HG02678 (cell line): ENCODE measurements around the gene B4GALNT2.
"Not testable (repeated sequence)": the region's sequence is repeated elsewhere in the genome, so short reads cannot be mapped to it uniquely, and the experiment has no call there.

Source experiments
- ATAC-seq: cut with Tn5 transposase; IDR thresholded peaks from one replicate; pipeline ENCODE4 v1.9.1; 2021; ENCODE audit warnings: mild to moderate bottlenecking, moderate library complexity; ENCODE audit not compliant: unreplicated experiment

B4GALNT2 gene, protein sequence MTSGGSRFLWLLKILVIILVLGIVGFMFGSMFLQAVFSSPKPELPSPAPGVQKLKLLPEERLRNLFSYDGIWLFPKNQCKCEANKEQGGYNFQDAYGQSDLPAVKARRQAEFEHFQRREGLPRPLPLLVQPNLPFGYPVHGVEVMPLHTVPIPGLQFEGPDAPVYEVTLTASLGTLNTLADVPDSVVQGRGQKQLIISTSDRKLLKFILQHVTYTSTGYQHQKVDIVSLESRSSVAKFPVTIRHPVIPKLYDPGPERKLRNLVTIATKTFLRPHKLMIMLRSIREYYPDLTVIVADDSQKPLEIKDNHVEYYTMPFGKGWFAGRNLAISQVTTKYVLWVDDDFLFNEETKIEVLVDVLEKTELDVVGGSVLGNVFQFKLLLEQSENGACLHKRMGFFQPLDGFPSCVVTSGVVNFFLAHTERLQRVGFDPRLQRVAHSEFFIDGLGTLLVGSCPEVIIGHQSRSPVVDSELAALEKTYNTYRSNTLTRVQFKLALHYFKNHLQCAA

DNA sequence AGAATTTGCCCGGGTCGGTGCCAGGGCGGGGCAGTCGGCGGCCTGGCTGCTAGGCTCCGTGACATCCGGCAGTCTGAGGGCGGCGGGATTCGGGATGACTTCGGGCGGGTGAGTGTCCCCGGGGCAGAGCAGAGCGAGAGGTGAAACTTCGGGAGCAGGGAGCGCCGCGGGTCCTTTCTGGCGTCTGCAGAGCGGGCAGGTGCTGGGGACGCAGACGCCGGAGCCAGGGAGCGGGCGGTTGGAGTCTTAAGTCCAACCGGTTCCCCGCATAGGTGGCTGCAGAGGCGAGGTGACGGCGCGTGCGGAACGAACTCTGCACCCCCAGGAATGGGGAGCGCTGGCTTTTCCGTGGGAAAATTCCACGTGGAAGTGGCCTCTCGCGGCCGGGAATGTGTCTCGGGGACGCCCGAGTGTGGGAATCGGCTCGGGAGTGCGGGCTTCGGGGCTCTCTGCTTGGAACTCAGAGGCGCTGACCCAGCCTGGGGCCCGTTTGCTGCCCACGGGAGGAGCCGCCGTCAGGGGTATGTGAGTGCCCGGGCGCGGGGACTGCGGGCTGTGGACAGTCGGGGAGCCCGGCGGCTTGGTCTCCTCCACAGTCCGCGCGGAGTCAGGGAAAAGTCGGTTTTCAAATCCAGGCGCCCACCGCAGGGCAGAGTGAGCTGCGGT lies at the start of gene B4GALNT2:
Gene B4GALNT2 (plus strand): TSS at position 71 of the 666 bp plus-strand sequence. CDS start 24 bp downstream, at position 95.
- no peak for ATAC-seq

DNA sequence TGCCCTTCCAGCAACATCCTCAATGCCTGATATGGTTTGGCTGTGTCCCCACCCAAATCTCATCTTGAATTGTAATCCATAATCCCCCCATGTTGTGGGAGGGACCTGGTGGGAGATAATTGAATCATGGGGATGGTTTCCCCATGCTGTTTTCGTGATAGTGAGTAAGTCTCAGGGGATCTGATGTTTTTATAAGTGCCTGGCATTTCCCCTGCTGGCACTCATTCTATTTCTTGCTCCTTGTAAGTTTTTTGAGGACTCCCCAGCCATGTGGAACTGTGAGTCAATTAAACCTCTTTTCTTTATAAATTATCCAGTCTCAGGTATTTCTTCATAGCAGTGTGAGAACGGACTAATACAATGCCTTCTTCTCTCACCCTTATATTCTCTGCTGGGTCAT lies 47.5 kb upstream of the B4GALNT2 start:
- ATAC-seq: not testable (repeated sequence)

DNA sequence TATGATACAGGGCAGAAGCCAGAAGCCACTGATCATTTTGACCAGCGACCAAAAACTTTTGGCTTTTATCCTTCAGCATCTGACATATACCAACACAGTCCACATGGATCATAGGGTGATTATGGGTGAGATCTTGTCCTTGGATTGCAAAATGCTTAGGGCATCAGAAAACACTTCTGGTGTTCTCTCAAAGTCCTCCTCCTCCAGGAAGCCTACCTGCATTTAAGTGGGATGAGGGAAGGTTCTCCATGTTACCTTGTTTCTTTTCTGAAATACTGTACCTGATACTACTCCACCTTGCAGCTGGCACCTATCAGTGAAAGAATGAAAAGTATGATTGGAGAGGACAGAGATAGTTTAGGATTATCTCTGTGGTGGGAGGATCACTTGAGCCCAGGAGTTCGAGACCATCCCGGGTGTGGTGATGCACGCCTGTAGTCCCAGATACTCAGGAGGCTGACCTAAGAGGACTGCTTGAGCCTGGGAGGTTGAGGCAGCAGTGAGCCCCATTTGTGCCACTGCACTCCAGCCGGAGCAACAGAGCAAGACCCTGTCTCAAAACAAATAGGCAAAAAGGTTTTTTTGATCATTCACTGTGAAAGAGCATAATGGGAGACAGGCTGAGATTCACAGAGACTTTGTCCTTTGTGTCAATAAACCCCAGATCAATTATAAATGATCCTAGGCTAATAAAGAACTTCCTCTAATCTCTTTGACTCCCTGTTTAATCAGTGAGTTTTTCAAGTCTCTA lies 46.8 kb upstream of the B4GALNT2 start:
- ATAC-seq: no peak

DNA sequence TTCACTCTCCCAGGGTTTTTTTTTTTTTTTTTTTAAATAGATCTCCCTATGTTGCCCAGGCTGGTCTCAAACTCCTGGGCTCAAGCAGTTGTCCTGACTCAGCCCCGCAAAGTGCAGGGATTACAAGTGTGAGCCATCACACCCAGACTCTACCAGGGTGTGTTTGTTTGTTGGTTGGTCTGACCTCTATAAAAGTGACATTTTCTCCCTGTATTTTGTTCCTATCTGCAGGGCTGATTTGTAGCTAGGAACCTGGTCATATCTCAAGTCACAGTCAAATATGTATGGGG lies 46.3 kb upstream of the B4GALNT2 start:
- ATAC-seq: no peak

DNA sequence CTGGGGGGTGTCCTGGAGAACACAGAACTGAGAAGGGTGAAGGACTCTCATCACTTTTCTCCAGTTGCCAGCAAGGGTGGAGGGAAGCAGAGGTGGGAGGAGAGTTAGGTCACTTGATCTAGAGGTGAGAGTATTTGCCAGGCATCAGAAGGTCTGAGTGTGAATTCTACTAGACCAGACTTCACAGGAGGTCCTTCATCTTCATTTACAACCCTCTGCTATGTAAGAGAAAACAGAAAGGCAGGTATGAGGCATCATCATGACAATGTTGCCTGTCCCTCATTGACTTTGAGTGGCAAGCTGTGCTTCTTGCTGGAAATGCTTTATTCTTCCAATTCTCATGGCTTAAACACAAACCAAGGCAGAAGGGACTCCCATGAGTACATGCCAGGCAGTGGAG lies 45.9 kb upstream of the B4GALNT2 start:
- no peak for ATAC-seq

DNA sequence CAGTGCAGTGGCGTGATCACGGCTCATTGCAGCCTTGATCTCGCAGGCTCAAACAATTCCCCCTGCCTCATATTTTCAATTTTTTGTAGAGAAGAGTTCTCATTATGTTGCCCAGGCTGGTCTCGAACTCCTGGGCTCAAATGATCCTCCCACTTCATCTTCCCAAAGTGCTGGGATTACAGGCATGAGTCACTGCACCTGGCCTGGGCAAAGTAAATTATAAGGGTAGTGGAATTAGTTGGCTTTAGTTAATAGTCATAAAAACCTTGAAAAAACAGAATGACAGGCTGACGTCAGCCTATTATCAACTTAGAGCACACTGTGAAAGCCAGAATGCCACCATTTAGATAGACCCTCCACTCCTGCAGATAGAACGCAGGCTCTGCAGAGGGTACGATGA lies 43.5 kb upstream of the B4GALNT2 start:
- no peak for ATAC-seq

DNA sequence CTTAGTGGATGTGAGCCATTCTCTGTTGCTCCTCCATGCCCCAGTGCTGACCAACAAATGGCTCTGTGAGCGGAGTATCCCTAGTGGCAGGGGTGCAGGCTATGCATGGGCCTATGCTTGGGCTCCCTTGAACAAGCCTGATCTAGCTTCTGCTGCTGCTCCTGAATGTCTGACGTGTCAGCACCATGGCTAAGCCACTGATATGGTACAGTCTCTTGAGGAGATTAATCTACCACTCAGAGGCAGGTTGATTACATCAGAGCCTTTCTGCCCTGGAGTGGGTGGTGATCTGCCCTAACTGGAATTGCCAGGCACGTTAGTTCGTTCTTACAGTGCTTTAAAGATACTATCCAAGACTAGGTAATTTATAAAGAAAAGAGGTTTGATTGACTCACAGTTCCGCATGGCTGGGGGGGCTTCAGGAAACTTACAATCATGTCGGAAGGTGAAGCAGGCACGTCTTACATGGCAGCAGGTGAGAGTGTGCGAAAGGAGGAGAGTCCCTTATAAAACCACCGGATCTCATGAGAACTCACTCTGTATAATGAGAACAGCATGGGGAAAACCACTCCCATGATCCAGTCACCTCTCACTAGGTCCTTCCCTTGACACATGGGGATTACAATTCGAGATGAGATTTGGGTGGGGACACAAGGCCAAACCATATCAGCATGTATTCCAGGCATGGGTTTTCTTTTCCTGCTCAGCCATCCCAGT lies 41.5 kb upstream of the B4GALNT2 start:
- ATAC-seq: no peak

DNA sequence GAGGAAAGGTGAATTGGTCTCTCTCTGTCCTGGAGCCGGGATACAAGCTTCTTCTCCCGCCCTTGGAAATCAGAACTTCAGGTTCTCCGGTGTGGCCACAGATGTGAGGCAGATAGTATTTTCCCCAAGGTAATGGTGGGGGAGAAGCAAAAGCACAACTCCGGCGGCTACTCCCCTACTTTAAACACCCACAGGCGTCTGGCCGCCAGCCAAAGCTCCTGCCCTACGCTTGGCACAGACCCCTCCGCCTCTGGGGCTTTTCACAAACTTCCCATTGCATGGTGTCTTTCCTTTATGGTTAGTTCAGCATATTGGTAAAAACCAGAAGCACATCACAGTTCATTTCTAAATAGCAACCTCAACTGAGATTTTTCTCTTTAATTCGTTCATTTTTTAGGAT lies 39.4 kb upstream of the B4GALNT2 start:
- ATAC-seq: no peak

DNA sequence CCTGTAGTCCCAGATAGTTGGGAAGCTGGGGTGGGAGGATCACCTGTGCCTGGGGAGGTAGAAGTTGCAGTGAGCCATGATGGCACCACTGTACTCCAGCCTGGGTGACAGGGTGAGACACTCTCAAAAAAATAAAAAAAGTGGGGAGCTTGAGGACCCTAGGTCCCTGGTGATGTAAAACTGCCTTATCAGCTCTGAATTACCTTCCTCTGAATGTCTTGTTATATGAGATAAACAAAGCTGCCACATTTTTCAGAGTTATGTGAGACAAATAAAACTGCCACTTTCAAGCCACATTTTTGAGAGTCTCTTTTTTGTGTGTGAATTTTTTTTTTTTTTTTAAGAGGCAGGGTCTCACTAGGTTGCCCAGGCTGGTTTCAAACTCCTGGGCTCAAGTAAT lies 32.0 kb upstream of the B4GALNT2 start:
- no peak for ATAC-seq

DNA sequence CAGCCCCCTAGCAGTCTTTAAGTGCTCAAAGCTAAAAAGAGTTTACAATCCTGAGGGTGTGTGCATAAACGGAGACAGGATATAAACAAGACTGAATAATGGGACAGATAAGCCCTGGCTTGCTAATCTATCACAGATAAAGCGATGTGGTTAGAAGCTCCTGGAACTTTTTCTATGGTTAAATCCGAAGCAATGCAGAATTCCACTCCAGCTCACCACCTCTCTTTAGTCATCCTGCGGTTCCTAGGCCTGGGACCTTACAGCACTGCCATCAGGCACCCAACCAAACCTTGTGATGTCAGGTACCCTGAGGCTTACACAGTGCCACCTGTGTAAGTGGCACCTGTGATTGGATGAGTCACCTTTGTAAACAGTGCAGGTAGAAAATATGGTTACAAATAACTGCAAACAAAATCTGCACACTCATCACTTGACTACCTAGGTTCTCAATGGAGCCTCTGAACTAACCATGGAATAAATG lies 31.5 kb upstream of the B4GALNT2 start:
- ATAC-seq: no peak

DNA sequence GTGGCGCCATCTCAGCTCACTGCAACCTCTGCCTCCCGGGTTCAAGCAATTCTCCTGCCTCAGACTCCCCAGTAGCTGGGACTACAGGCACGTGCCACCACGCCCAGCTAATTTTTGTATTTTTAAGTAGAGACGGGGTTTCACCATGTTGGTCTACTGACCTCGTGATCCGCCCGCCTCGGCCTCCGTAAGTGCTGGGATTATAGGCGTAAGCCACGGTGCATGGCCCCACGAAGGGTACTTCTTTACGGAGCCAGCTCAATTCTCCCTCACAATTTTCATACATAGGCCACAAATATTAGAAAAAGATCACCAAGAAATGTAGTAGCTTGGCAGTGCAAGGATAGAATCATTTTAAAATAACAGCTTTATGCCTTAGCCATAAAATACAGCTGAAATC lies 29.2 kb upstream of the B4GALNT2 start:
- ATAC-seq: not testable (repeated sequence)

DNA sequence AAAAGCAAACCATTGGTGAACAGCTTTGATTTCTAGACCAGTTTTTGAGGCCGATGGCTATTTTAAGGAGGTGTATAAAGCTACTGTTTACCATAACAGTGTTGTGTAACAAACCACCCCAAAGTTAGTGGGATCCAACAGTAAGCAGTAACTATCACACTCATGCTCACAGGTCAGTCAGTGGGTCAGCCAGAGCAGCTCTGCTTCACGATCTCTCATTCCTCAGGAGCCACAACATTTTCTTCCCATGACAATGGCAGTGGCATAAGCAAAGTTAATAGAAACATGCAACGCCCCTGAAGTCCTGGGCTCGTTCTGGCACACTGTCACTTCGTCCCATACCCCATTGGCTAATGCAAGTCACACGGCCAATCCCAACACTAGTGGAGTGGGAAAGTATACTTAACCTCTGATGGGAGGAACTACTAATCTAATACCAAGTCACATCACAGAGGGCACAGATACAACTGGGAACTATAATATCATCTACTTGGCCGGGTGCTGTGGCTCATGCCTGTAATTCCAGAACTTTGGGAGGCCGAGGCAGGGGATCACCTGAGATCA lies 28.0 kb upstream of the B4GALNT2 start:
- ATAC-seq: no peak

DNA sequence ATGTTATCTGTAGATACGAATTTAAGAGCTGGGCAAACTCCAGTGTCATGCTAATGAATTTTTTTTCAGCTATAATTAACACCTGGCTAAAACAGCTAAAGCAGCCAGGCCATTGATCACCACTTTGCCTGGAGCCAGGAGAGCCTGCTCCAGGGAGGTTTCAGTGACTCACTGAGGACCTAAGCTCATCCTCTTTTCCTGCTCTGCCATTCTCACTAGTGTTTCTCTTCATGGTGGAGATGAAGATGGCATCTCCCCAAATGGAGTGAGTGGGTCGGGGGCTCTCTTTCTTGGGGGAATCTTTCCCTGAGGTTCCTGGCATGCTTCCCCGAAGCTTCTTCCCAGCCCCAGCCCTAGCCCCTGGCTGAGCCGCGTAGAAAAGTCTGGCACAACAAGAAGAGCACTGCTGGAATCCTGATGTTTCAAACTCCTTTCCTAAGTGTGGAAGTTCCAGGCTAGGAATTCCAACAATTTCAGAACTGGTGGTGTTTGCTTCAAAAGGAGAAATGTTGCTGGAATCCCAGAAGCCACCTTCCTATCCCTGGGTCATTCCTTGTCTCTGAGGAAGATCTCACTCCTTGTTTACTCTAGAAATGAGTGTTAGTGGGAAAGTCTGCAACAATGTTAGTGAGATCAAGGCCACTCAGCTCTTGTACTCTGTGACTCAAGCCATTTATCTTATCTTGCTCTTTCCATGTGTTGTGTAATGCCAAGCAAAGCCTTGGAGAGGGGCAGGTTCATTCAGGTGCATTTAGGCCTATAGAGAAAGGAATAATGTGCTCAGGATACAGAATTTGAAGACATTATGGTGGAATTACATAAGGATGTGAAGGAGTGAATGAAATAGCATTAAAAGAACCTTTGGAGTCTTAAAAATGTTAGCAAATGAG lies 26.0 kb upstream of the B4GALNT2 start:
- no peak for ATAC-seq

DNA sequence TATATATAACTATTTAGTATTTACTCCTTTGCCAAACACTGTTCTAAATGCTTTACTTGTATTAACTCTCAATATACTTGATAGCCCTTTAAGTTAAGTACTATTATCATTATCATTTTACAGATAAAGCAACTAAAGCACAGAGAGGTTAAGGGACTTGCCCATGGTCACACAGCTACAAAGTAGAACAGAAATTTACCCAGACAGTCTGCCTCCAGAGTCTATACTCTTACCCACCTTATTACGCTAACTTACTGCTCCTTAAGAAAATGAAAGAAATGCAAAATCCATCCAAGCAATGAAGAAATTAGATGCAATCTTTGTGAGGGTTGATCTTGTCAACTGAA lies 25.4 kb upstream of the B4GALNT2 start:
- ATAC-seq: no peak

DNA sequence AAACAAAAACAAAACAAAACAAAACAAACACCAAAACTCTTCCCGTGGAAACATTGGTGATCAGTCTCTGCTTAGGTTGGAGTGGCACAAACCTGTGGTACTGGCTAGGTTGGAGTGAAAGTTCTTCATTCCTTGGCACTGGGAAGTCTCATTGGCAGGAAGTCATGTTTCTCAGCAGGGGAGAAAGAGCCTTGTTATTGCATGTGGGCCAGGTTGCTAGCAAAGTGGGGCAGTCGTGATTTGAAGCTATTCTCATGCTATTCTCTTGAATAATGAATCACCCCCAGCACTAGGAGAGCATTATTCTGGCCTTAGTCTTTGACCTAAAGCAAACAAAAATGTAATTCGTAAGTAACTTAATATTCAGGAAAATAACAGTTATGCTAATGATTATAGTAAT lies 24.3 kb upstream of the B4GALNT2 start:
- no peak for ATAC-seq

DNA sequence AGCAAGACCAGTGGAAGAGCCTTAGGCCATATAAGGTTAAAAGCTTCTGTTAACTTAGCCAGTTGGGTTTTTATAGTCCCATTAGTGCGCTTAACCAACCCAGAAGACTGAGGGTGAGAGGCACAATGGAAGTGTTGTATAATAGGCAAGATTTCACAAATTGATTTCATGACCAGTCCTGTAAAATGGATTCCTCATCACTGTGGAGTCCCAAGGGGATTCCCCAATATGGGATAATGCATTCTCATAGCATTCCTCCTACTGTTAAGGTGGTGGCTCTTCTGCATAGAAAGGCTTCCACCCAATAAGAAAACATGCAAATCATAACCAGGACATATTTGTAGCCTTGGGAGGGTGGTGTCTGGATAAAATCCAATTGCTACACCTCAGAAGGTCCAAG lies 22.1 kb upstream of the B4GALNT2 start:
- ATAC-seq: no peak

DNA sequence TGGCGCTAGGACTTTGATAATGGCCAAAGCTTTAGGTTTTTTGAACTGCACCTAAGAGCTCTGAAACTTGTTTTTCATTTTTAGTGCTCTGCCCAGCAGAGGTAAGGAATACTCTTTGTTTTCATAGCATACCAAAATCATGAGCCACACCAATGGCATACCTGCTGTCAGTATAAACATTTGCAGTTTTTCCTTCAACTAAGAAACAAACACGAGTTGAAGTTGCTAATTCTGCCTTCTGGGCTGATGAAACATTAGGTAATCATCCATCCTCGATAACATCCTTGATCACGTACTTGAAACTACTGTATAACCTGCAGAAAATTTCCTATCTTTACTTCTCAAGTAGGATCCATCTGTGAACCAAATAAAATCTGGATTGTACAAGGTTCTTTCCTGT lies 20.6 kb upstream of the B4GALNT2 start:
- ATAC-seq: no peak

DNA sequence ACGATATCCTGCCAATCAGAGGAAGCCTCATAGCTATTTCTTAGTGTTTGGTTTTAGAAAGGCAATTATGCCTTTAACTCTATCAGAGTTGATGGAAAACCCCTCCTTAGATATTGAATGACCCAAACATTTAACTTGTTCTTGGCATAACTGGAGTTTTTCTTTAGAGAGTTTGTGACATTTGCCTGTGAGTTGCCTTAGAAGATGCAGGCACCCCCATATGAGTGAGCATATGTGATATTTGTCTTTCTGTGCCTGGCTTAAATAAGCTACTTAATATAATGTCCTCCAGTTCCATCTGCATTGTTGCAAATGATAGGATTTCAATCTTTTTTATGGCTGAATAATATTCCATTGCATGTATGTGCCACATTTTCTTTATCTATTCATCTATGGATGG lies 19.6 kb upstream of the B4GALNT2 start:
- ATAC-seq: no peak

DNA sequence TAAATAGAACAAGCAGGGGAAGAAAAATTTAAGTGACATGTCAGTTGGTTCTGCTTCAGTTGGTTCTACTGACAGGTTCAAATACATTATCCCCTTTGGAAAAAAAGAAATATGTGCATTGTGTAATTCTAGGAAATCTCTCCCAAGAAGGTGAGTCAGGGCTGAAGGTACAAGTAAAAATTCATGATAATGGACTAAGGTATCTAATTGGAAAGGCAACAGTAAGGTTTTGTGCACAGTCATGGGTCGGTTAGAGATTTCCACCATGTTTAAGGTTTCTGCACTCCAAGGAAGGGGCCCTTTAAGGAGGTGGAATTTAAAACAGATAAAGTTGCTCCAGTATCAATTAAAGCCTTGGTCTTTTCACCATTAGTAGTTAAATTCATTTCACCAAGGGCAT lies 17.9 kb upstream of the B4GALNT2 start:
- no peak for ATAC-seq
